ENCODE results near the gene YWHAE.
"Not testable (repeated sequence)": the region's sequence is repeated elsewhere in the genome, so short reads cannot be mapped to it uniquely, and the experiment has no call there.

Gene YWHAE

GRCh38 chr17:1373707-1374237 lies 26.2 kb downstream of the YWHAE start:
- DNase-seq: no peak

GRCh38 chr17:1372618-1373017 lies 27.4 kb downstream of the YWHAE start:
- no peak for DNase-seq

DNA sequence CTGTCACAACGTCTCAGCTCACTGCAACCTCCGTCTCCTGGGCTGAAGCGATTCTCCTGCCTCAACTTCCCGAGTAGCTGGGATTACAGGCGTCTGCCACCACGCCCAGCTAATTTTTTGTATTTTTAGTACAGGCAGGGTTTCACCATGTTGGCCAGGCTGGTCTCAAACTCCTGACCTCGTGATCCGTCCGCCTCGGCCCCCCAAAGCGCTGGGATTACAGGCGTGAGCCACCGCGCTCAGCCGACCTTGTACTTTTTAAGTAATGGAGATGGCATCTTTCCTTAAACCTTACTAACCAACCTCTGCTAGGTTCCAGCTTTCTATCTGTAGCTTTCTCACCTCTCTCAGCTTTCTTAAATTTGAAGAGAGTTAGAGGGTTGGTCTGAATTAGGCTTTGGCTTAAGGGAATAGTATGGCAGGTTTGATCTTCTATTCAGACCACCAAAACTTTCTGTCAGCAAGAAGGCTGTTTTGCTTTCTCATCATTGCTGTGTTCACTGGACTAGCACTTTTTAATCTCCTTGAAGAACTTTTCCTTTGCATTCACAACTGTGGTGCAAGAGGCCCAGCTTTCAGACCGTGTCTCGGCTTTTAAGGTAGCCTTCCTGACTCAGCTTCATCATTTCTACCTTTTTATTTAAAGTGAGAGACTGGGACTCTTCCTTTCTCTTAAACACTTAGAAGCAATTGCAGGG lies 28.0 kb downstream of the YWHAE start:
- DNase-seq: no peak

GRCh38 chr17:1368588-1368987 lies 31.4 kb downstream of the YWHAE start:
- DNase-seq: no peak

DNA sequence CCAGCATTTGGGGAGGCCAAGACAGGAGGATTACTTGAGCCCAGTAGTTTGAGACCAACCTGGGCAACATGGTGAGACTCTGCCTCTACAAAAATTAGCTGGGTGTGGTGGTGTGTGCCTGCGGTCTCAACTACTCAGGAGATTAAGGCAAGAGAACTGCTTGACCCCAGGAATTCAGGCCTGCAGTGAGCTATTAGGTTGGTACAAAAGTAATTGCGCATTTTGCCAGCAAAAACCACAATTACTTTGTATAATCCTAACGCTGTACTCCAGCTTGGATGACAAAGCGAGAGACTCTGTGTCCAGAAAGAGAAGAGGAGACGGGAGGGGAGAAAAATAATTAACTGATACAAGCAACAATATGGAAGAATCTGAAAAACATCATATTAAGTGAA lies 32.7 kb downstream of the YWHAE start:
- DNase-seq: no peak

GRCh38 chr17:1366234-1366633 lies 33.8 kb downstream of the YWHAE start:
- no peak for DNase-seq

GRCh38 chr17:1365445-1366039 lies 34.5 kb downstream of the YWHAE start:
- DNase-seq: peak; percentile 74

- DNase-seq: no peak
These were observed 37.1 kb downstream of the YWHAE start for GRCh38 chr17:1362964-1363363.

DNA sequence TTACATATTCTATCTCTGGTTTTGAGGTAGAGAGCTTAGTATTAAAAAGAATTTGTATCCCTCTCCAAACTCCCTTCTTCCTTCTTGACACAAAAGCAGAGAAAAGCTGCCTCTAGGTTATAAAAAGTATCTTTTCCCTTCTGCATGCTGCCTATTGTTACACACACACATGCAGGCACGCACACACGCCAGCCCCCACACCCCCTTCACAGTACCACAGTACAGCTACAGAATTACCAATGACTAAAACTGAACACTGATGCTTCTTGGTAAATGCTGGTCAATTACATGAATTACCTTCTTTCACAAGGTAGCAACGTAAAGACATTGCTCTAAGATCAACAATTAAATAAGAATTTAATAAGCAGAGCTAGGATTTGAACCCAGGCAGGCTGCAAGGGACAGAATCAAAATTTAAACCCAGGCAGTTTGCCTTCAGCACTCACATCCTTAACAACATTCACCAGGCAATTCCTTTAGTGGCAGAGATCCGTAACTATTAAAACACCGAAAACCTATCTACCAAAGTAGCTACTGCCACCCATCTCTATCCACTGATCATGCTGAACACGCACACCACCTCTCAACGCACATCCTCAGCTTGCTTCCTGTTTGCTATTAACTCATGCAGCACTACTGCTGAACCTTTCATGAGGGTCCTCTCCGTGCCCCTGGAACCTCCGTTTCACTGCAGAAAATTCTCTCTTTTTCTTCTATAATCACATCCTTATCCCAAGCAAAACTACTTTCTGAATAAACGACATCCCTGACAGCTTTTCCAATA lies 37.8 kb downstream of the YWHAE start:
- DNase-seq: peak; percentile 31

DNA sequence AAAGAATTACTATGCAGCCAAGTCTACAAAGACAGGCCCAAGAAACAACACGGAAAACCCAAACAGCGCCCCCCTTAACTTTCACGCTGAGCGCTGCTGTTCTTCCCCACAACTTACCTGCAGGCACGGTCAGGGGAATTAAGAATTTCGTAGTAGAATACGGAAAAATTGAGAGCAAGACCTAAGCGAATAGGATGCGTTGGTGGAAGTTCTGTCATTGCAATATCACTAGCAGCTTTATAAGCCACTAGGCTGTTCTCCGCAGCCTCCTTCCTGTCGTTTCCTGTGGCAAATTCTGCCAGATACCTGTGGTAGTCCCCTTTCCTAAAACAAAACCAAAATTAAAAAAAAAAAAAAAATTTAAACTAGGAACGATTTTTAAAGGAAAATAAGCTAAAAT lies 39.0 kb downstream of the YWHAE start:
- DNase-seq: peak; percentile 24

DNA sequence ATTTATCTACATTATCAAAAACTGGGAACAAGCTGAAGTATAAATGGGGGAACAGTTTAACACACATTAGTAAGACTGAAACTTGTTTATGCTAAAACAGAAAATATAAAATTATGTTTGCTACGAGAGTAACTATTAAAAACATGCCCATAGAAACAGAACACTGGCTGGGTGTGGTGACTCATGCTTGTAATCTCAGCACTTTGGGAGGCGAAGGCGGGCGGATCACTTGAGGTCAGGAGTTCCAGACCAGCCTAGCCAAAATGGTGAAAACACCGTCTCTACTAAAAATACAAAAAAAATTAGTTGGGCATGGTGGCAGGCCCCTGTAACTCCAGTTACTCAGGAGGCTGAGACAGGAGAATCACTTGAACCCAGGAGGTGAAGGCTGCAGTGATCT lies 39.7 kb downstream of the YWHAE start:
- not testable (repeated sequence) for DNase-seq

DNA sequence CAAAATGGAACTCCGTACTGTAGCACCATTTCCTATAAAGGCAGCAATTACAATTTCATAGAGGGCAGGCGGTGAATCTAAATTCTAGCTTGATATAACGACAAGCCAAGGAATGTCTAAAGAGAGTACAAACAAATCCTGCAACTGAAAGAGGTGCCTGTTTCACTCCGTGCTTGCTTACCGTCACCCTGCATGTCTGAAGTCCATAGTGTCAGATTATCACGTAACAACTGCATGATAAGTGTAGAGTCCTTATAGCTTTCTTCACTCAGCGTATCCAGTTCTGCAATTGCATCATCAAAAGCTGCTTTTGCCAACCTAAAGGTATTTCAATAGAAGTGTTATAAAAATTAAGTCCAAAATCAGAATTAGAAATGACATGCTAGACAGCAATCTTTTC lies 46.0 kb downstream of the YWHAE start:
- no peak for DNase-seq

DNA sequence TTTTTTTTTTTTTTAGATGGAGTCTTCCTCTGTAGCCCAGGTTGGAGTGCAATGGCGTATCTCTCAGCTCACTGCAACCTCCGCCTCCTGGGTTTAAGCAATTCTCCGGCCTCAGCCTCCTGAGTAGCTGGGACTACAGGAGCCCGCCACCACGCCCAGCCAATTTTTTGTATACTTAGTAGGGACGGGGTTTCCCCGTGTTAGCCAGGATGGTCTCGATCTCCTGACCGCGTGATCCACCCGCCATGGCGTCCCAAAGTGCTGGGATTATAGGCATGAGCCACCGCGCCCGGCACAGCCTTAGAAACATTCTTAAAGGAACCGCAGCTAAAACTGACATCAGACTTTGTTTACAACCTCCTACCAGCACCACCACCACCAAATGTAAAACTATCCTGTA lies 47.5 kb downstream of the YWHAE start:
- not testable (repeated sequence) for DNase-seq

DNA sequence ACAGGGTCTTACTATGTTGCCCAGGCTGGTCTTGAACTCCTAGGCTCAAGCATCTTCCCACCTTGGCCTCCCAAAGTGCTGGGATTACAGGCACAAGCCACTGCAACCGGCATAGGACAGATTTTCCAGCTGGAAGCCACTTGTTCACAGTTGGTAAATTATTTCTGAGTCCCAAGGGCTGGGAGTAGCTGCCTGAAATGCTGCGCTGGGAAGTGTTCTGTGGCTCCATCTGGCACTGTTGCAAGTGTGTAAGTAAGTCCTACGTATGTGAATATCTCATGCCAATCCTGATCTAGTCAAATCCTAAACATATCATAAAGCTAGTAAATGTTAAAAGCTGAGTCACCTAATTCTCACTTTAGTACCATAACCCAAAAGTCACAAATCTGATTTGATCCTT lies 48.1 kb downstream of the YWHAE start:
- DNase-seq: no peak

- no peak for DNase-seq
These were observed 48.7 kb downstream of the YWHAE start for GRCh38 chr17:1351275-1351674.

DNA sequence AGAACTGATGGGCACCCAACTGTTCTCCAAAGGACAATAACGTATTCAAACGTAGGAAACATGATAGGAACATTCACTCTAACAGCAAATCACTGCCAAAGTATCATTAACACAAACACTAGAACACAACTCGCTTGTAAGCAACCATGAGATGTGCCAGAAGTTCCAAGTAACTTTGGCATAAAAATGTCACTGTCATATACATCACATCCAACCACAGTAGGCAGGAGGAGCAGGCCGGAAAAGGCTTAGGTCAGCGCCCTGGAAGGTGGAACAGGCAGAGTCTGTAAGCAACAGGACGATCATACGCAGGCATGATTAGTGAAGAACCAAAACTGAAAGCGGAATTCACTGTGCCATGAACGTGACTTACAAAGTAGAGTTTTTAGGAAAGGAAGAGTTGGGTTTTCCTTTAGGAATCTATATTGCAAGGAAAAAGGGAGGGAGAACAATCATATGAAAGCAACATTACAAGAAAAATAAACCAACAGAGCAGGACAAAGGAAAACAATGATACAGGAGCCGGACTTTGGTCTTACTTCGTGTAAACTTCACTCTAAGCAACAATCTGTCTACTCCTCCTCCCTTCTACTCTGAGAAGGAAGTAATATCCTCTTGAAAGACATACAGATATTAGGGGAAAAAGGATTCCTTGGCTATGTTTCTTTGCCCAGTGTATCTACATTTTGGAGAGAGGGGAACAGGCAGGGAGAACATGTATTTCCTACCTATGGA lies 52.3 kb downstream of the YWHAE start:
- DNase-seq: peak; percentile 10

DNA sequence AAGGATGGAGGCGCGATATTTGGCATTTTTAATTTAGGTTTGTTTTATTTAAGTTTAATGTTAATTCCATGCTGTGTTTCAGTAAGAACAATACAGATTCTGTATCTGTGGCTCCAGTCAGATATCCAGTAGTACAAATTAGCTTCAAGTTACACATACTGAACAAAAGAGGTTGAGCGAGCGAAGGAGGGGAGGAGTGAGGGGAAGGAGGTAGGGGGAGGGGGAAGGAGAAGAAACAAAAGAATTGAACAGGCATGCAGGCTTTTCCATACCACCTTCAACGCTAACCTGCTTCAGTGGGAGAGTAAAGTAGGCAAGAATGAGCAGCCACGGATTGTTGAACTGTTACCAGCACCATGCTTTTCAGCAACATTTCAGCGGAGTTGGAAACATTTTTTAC lies 55.5 kb downstream of the YWHAE start:
- no peak for DNase-seq

- no peak for DNase-seq
These were observed 56.5 kb downstream of the YWHAE start for GRCh38 chr17:1343554-1343953.

DNA sequence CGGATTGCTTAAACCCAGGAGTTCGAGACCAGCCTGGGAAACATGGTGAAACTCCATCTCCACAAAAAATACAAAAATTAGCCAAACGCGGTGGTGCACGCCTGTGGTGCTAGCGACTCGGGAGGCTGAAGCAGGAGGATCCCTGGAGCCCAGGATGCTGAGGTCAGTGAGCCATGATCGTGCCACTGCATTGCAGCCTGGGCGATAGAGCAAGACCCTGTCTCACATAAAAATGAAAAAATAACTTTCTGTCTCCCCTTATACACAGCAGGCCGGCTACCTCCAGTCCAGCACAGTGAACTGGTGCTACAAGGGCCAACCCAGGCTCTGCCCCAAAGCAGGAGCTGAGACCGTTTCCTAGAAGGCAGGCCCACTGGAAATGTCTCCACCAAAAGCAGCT lies 59.7 kb downstream of the YWHAE start:
- DNase-seq: no peak

- DNase-seq: peak; percentile 3
These were observed 68.3 kb downstream of the YWHAE start for GRCh38 chr17:1331708-1332107.

GRCh38 chr17:1329745-1330343 lies 70.2 kb downstream of the YWHAE start:
- no peak for DNase-seq

DNA sequence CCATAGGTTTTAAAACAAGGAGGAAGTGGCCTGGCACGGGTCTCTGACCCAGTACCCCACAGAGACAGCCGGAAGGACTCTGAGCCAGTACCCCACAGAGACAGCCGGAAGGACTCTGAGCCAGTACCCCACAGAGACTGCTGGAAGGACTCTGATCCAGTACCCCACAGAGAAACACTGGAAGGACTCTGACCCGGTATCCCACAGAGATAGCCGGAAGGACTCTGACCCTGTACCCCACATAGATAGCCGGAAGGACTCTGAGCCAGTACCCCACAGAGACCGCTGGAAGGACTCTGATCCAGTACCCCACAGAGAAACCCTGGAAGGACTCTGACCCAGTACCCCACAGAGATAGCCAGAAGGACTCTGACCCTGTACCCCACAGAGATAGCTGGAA lies 71.6 kb downstream of the YWHAE start:
- no peak for DNase-seq

DNA sequence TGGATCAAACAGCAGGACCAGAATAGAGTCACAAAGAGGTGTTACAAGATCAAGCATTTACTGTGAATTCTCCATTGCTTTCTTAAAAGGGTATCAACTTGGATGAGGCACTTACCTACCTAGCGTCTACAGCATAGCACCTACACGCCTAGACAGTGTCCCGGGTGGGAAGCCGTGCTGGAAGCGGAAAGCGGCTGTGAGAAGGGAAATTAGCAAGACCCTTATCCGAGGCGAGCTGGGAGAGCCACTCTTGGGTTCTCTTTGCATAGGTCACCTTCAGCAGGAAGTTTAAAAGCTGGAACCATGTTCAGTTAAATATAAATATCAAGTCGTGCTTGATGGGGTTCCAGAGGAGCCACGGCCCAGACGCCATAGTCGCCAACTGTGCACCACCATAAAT lies 74.3 kb downstream of the YWHAE start:
- no peak for DNase-seq

All from central memory CD4-positive, alpha-beta T cell (primary cell).